Esophagus muscularis mucosa (tissue), 4 donors: ENCODE data around the gene TCF7.

Source experiments
- CTCF ChIP-seq, 3 experiments: fragments of 200-600 bp in 2 of 3; fragments of 450-650 bp in 1 of 3; sonication (generic) in 2 of 3; IDR thresholded peaks; one replicate each; pipeline ENCODE4 v1.5.1; 2017 to 2019; ENCODE audit warnings: antibody characterized with exemption in 3 of 3, mild to moderate bottlenecking in 2 of 3, moderate library complexity in 1 of 3
- EP300 ChIP-seq: sonication (generic); formaldehyde crosslinking; IDR thresholded peaks from one replicate; pipeline ENCODE4 v1.6.1; 2017; ENCODE audit warnings: antibody characterized with exemption
- POLR2A ChIP-seq: fragments of 450-650 bp; IDR thresholded peaks from one replicate; pipeline ENCODE4 v1.6.1; 2017; ENCODE audit warnings: antibody characterized with exemption, moderate library complexity, mild to moderate bottlenecking, low read depth
- POLR2AphosphoS5 ChIP-seq, 2 donors: sonication (generic); formaldehyde crosslinking; IDR thresholded peaks; one replicate each; pipeline ENCODE4 v1.6.1; 2017; ENCODE audit warnings: antibody characterized with exemption in 2 of 2

- no peak for TF ChIP-seq POLR2A
- no peak for TF ChIP-seq CTCF (IDR thresholded peaks at IDR 0.05)
- TF ChIP-seq POLR2AphosphoS5 (IDR thresholded peaks at IDR 0.05): no peak
- no peak for TF ChIP-seq EP300
These were observed 17.3 kb downstream of the TCF7 start for GRCh38 chr5:134131578-134132350.
